CD4-positive, alpha-beta memory T cell (primary cell): ENCODE results near the gene SGTB. TPM values are rescaled to one million over a fixed set of nuclear protein-coding genes. Genes with fewer than 3 reads are reported as not detected.

Experiments
- CTCF ChIA-PET: fragments of 350-600 bp; sonication (Branson Sonifier 250); formaldehyde crosslinking; loops from one replicate; lab custom pipeline; 2021; ENCODE audit warnings: inconsistent platforms; ENCODE audit not compliant: partially characterized antibody; lab: Charles Lee
- POLR2A ChIA-PET: fragments of 350-600 bp; sonication (Branson Sonifier 250); formaldehyde crosslinking; loops from one replicate; lab custom pipeline; 2021; ENCODE audit not compliant: partially characterized antibody; lab: Charles Lee
- DNase-seq, 5 donors: peaks; one replicate each; pipeline versions ENCODE4 v3.0.0 to v3.0.0-alpha.2; 2020 to 2022; ENCODE audit warnings: mixed read lengths in 1 of 5
- H3K27ac ChIP-seq: one replicate; pipeline ENCODE4 v1.7.0; 2013; ENCODE audit warnings: low read depth, low read length
- H3K27me3 ChIP-seq: 2 replicates; pipeline ENCODE4 v1.7.0; 2013; ENCODE audit warnings: mild to moderate bottlenecking, low read length, moderate library complexity; ENCODE audit not compliant: insufficient read depth
- H3K36me3 ChIP-seq: 2 replicates; pipeline ENCODE4 v1.7.0; 2013; ENCODE audit warnings: mild to moderate bottlenecking, low read length, moderate library complexity; ENCODE audit not compliant: insufficient read depth
- H3K4me1 ChIP-seq: 2 replicates; pipeline ENCODE4 v1.7.0; 2013; ENCODE audit warnings: mild to moderate bottlenecking, low read length, moderate library complexity; ENCODE audit not compliant: insufficient read depth
- H3K4me3 ChIP-seq, 2 donors: one replicate each; pipeline ENCODE4 v1.7.0; 2013; ENCODE audit warnings: low read length in 2 of 2, mild to moderate bottlenecking in 1 of 2
- H3K9me3 ChIP-seq, 2 donors: one replicate each; pipeline ENCODE4 v1.7.0; 2013; ENCODE audit warnings: low read length in 2 of 2, control low read depth in 1 of 2; ENCODE audit not compliant: control insufficient read depth in 1 of 2
- H3K27ac Mint-ChIP-seq, 7 donors: one replicate each; pipeline ENCODE4 v1.8.0; 2020 to 2021; ENCODE audit warnings: mixed read lengths in 7 of 7, mild to moderate bottlenecking in 6 of 7, inconsistent platforms in 3 of 7, moderate library complexity in 3 of 7
- H3K27me3 Mint-ChIP-seq, 2 donors: one replicate each; pipeline ENCODE4 v1.8.0; 2020 to 2021; ENCODE audit warnings: mixed read lengths in 2 of 2
- H3K36me3 Mint-ChIP-seq, 2 donors: one replicate each; pipeline ENCODE4 v1.8.0; 2020 to 2021; ENCODE audit warnings: mixed read lengths in 2 of 2, inconsistent platforms in 1 of 2, mild to moderate bottlenecking in 1 of 2
- H3K4me1 Mint-ChIP-seq, 4 donors: one replicate each; pipeline ENCODE4 v1.8.0; 2020 to 2021; ENCODE audit warnings: mixed read lengths in 4 of 4, mild to moderate bottlenecking in 1 of 4
- H3K4me3 Mint-ChIP-seq, 8 donors: one replicate each; pipeline ENCODE4 v1.8.0; 2020 to 2021; ENCODE audit warnings: mixed read lengths in 8 of 8, mild to moderate bottlenecking in 7 of 8, moderate library complexity in 6 of 8, inconsistent platforms in 3 of 8
- H3K9me3 Mint-ChIP-seq, 8 donors: one replicate each; pipeline ENCODE4 v1.8.0; 2020 to 2021; ENCODE audit warnings: mixed read lengths in 8 of 8, mild to moderate bottlenecking in 5 of 8, inconsistent platforms in 3 of 8, moderate library complexity in 1 of 8
- intact Hi-C: fragments of 100-400 bp; cut with micrococcal nuclease; formaldehyde crosslinking; loops from one replicate; pipeline ENCODE4 v1.15.1; 2023
- polyA plus RNA-seq, 2 donors: library from polyadenylated mRNA; unstranded; fragments of 300-500 nt; fragmentation: Illumina TruSeq; gene quantifications; one replicate each; pipeline ENCODE4 v1.2.3, GENCODE V29; 2021
- total RNA-seq, 2 experiments: library from RNA; stranded (reverse); gene quantifications; one replicate each; pipeline ENCODE4 v1.2.3, GENCODE V29; 2021

The SGTB gene
- total and polyA plus RNA-seq, 4 experiments from 2014 or later = 9.3 to 46.5 (median 32.4) TPM

- no peaks in the 10 kb centered on the region for H3K27me3 Mint-ChIP-seq
Measured at GRCh38 chr5:65702036-65702435, 19.9 kb downstream of the SGTB start.

GRCh38 chr5:65699338-65699737 lies 22.6 kb downstream of the SGTB start:
- POLR2A ChIA-PET = interaction anchor here (0.6 kb wide), 1 partner anchor 385 kb away, joined by 3 read pairs; no protein-coding TSS in a partner anchor
- CTCF ChIA-PET = no interaction called here
- H3K27me3 Mint-ChIP-seq = no peaks in the 10 kb centered on the region
- peaks cover 8 to 12% (median 10%) of the 10 kb centered on the region in 4 donors for H3K4me1 Mint-ChIP-seq
- no peak overlapping the region for H3K4me3 ChIP-seq
- peaks cover 23% of the 10 kb centered on the region for H3K36me3 ChIP-seq
- no peaks in the 10 kb centered on the region for H3K27me3 ChIP-seq
- no peak overlapping the region for H3K27ac ChIP-seq
- H3K27ac Mint-ChIP-seq = no peak overlapping the region
- H3K36me3 Mint-ChIP-seq = peaks cover 43 to 48% of the 10 kb centered on the region in 2 donors
- intact Hi-C loops = no loop called here
- no peaks in the 10 kb centered on the region for H3K9me3 ChIP-seq
- no peak overlapping the region for H3K4me3 Mint-ChIP-seq
- no peaks in the 10 kb centered on the region for H3K4me1 ChIP-seq
- H3K9me3 Mint-ChIP-seq = no peaks in the 10 kb centered on the region
- no peak for DNase-seq

More at GRCh38 chr5:65702036-65702435, 19.9 kb downstream of the SGTB start:
- Mint-ChIP-seq H3K27ac (peak overlapping the region in 1 of 7 donors; percentile 3), H3K36me3 (peaks cover 51 to 64% of the 10 kb centered on the region in 2 donors), H3K4me3 (no peak overlapping the region), H3K9me3 (no peaks in the 10 kb centered on the region), H3K4me1 (peaks cover 9 to 17% (median 11%) of the 10 kb centered on the region in 4 donors)
- Histone ChIP-seq H3K27me3 (no peaks in the 10 kb centered on the region), H3K9me3 (no peaks in the 10 kb centered on the region), H3K36me3 (peaks cover 23% of the 10 kb centered on the region), H3K27ac (no peak overlapping the region), H3K4me3 (no peak overlapping the region), H3K4me1 (no peaks in the 10 kb centered on the region)
- no peak for DNase-seq
- ChIA-PET CTCF (no interaction called here), POLR2A (no interaction called here)
- intact Hi-C loops = no loop called here

GRCh38 chr5:65696892-65697291 lies 25.0 kb downstream of the SGTB start:
- ChIA-PET POLR2A (interaction anchor here (1.3 kb wide), 1 partner anchor 23 kb away, joined by 4 read pairs; no protein-coding TSS in a partner anchor), CTCF (no interaction called here)
- H3K9me3 Mint-ChIP-seq = no peaks in the 10 kb centered on the region
- H3K4me1 Mint-ChIP-seq = peaks cover 9 to 12% (median 12%) of the 10 kb centered on the region in 4 donors
- Histone ChIP-seq H3K27ac (no peak overlapping the region), H3K4me1 (no peaks in the 10 kb centered on the region), H3K9me3 (no peaks in the 10 kb centered on the region), H3K27me3 (no peaks in the 10 kb centered on the region), H3K4me3 (no peak overlapping the region), H3K36me3 (peaks cover 25% of the 10 kb centered on the region)
- H3K4me3 Mint-ChIP-seq = no peak overlapping the region
- intact Hi-C loops = no loop called here
- no peaks in the 10 kb centered on the region for H3K27me3 Mint-ChIP-seq
- no peak overlapping the region for H3K27ac Mint-ChIP-seq
- no peak for DNase-seq
- peaks cover 33 to 49% of the 10 kb centered on the region in 2 donors for H3K36me3 Mint-ChIP-seq

GRCh38 chr5:65695896-65696295 lies 26.0 kb downstream of the SGTB start:
- H3K4me3 Mint-ChIP-seq = no peak overlapping the region
- H3K4me1 ChIP-seq = no peaks in the 10 kb centered on the region
- H3K9me3 Mint-ChIP-seq = no peaks in the 10 kb centered on the region
- H3K4me1 Mint-ChIP-seq = peaks cover 12 to 15% (median 13%) of the 10 kb centered on the region in 4 donors
- intact Hi-C loops = no loop called here
- H3K27me3 ChIP-seq = no peaks in the 10 kb centered on the region
- ChIA-PET POLR2A (interaction anchor here (0.5 to 1.0 kb wide), 2 partner anchors 16 to 19 kb away, joined by 3 read pairs; no protein-coding TSS in a partner anchor), CTCF (no interaction called here)
- H3K27ac ChIP-seq = no peak overlapping the region
- no peaks in the 10 kb centered on the region for H3K27me3 Mint-ChIP-seq
- H3K36me3 ChIP-seq = peaks cover 27% of the 10 kb centered on the region
- H3K27ac Mint-ChIP-seq = no peak overlapping the region
- DNase-seq = no peak
- H3K9me3 ChIP-seq = no peaks in the 10 kb centered on the region
- no peak overlapping the region for H3K4me3 ChIP-seq
- H3K36me3 Mint-ChIP-seq = peaks cover 35 to 46% of the 10 kb centered on the region in 2 donors

- H3K4me1 Mint-ChIP-seq = peaks cover 12 to 19% (median 15%) of the 10 kb centered on the region in 4 donors
- intact Hi-C loops = no loop called here
- Histone ChIP-seq H3K27ac (no peak overlapping the region), H3K27me3 (no peaks in the 10 kb centered on the region), H3K36me3 (peaks cover 32% of the 10 kb centered on the region), H3K4me3 (no peak overlapping the region), H3K9me3 (no peaks in the 10 kb centered on the region), H3K4me1 (no peaks in the 10 kb centered on the region)
- peaks cover 42 to 51% of the 10 kb centered on the region in 2 donors for H3K36me3 Mint-ChIP-seq
- no peaks in the 10 kb centered on the region for H3K9me3 Mint-ChIP-seq
- DNase-seq = no peak
- POLR2A ChIA-PET = interaction anchor here (0.5 to 1.0 kb wide), 2 partner anchors 16 to 19 kb away, joined by 3 read pairs; no protein-coding TSS in a partner anchor
- no peaks in the 10 kb centered on the region for H3K27me3 Mint-ChIP-seq
- CTCF ChIA-PET = no interaction called here
- no peak overlapping the region for H3K27ac Mint-ChIP-seq
- H3K4me3 Mint-ChIP-seq = no peak overlapping the region
Measured at GRCh38 chr5:65695162-65695755, 26.6 kb downstream of the SGTB start.

GRCh38 chr5:65693121-65693520 lies 28.8 kb downstream of the SGTB start:
- CTCF ChIA-PET = no interaction called here

GRCh38 chr5:65682148-65682547 lies 39.8 kb downstream of the SGTB start:
- no peak for DNase-seq
- no peak overlapping the region for H3K4me3 Mint-ChIP-seq
- peaks cover 29% of the 10 kb centered on the region for H3K36me3 ChIP-seq
- peaks cover 76 to 89% of the 10 kb centered on the region in 2 donors for H3K36me3 Mint-ChIP-seq
- CTCF ChIA-PET = no interaction called here
- no peaks in the 10 kb centered on the region for H3K9me3 Mint-ChIP-seq
- intact Hi-C loops = no loop called here
- H3K27me3 Mint-ChIP-seq = no peaks in the 10 kb centered on the region
- H3K27me3 ChIP-seq = no peaks in the 10 kb centered on the region
- peaks cover 9% of the 10 kb centered on the region for H3K4me1 ChIP-seq
- no peak overlapping the region for H3K27ac ChIP-seq
- POLR2A ChIA-PET = no interaction called here
- H3K27ac Mint-ChIP-seq = peak overlapping the region in 5 of 7 donors; percentile 7 to 77 (median 11)
- no peaks in the 10 kb centered on the region for H3K9me3 ChIP-seq
- peaks cover 31 to 62% (median 42%) of the 10 kb centered on the region in 4 donors for H3K4me1 Mint-ChIP-seq
- no peak overlapping the region for H3K4me3 ChIP-seq

More at GRCh38 chr5:65693121-65693520, 28.8 kb downstream of the SGTB start:
- Mint-ChIP-seq H3K27me3 (no peaks in the 10 kb centered on the region), H3K9me3 (no peaks in the 10 kb centered on the region), H3K27ac (peak overlapping the region in 4 of 7 donors; percentile 20 to 75 (median 30)), H3K4me1 (peaks cover 3 to 15% (median 6%) of the 10 kb centered on the region in 4 donors), H3K4me3 (no peak overlapping the region), H3K36me3 (peaks cover 32 to 42% of the 10 kb centered on the region in 2 donors)
- no peak overlapping the region for H3K4me3 ChIP-seq
- POLR2A ChIA-PET = no interaction called here
- peaks cover 37% of the 10 kb centered on the region for H3K36me3 ChIP-seq
- intact Hi-C loops = no loop called here
- DNase-seq = no peak
- no peaks in the 10 kb centered on the region for H3K27me3 ChIP-seq
- no peaks in the 10 kb centered on the region for H3K4me1 ChIP-seq
- H3K27ac ChIP-seq = no peak overlapping the region
- H3K9me3 ChIP-seq = no peaks in the 10 kb centered on the region
